Osteocyte (in vitro differentiated cells): Measurements from ENCODE around the gene NPR3. TPM values are rescaled to one million over a fixed set of nuclear protein-coding genes. Genes with fewer than 3 reads are reported as not detected.

Source experiments
- DNase-seq: peaks from one replicate; pipeline ENCODE4 v3.0.0; 2021; ENCODE audit warnings: mixed read lengths; ENCODE audit not compliant: unreplicated experiment; ENCODE audit errors: extremely low spot score
- H3K27ac Mint-ChIP-seq: one replicate; pipeline ENCODE4 v1.8.0; 2021; ENCODE audit warnings: mild to moderate bottlenecking, mixed read lengths; ENCODE audit not compliant: unreplicated experiment
- H3K27me3 Mint-ChIP-seq: one replicate; pipeline ENCODE4 v1.8.0; 2021; ENCODE audit warnings: mixed read lengths; ENCODE audit not compliant: unreplicated experiment
- H3K36me3 Mint-ChIP-seq: one replicate; pipeline ENCODE4 v1.8.0; 2021; ENCODE audit warnings: mixed read lengths; ENCODE audit not compliant: unreplicated experiment
- H3K4me1 Mint-ChIP-seq: one replicate; pipeline ENCODE4 v1.8.0; 2021; ENCODE audit warnings: mixed read lengths; ENCODE audit not compliant: unreplicated experiment
- H3K4me3 Mint-ChIP-seq: one replicate; pipeline ENCODE4 v1.8.0; 2021; ENCODE audit warnings: mild to moderate bottlenecking, moderate library complexity, mixed read lengths; ENCODE audit not compliant: unreplicated experiment
- H3K9me3 Mint-ChIP-seq: one replicate; pipeline ENCODE4 v1.8.0; 2021; ENCODE audit warnings: mixed read lengths; ENCODE audit not compliant: unreplicated experiment
- CTCF ChIP-seq: fragments of 200-600 bp; sonication (generic); IDR thresholded peaks from 2 replicates; pipeline ENCODE4 v1.5.0; 2021; ENCODE audit warnings: antibody characterized with exemption, mild to moderate bottlenecking, moderate library complexity
- long read RNA-seq: library from polyadenylated mRNA; unstranded; transcript quantifications from one replicate; pipeline ENCODE4 v2.0.0, GENCODE V29; 2021
- total RNA-seq: library from RNA; stranded (reverse); gene quantifications from 2 replicates; pipeline ENCODE4 v1.2.1, GENCODE V29; 2021

Gene NPR3
- total RNA-seq: 92.2 and 97.4 TPM in 2 replicates
- long read RNA-seq, full-length matches to known transcripts: 115 of 172 reads
- long read RNA-seq, partial matches to known transcripts: 6 of 172 reads
- long read RNA-seq, other reads (novel, unspliced or antisense): 51 of 172 reads

DNA sequence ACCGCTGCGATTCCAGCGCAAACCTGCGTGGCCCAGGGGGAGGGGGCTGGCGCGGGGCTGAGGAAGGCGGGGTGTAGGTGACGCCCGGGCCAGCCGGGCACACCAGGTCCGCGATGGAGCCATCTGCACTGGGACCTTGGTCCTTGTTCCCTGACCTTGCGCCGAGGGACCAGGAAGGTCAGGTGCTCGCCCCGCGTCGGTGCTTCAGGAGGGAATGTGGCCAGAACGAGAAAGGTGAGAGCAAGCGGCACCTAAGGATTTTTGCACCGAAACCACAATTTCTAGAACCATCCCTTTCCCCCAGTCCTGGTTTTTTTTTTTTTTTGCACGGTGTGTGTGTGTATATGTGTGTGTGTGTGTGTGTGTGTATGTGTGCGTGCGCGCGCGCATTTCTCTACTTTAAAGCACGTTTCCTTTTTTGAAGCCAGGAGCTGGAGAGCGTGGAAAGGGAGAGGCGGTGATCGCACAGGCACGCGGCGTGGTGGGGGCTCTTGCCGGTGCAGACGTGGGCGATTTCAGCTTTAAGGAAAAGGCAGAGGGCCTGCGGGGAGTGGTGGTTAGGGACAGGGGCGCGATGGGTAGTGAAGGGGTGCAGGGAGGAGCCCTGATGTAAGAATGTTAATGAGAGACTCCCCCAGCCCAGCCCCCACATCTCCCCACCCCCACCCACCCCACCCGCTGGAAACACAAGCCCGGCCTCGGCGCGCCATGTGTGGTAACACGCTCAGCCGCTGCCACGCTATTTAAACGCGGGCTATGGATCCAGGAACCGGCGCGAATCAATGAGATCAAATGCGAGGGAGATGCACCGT, at the start of gene NPR3:
NPR3 (plus strand) TSS at position 772 of the 812 bp plus-strand sequence. CDS start 456 bp downstream, outside the sequence.
- H3K27me3 Mint-ChIP-seq: no peaks in the 10 kb centered on the region
- H3K36me3 Mint-ChIP-seq: peaks cover under 1% of the 10 kb centered on the region
- no peak for DNase-seq
- peak within 1 kb of the TSS; percentile 98 for H3K27ac Mint-ChIP-seq
- peak within 1 kb of the TSS; percentile 83 for H3K4me3 Mint-ChIP-seq
- H3K9me3 Mint-ChIP-seq: no peaks in the 10 kb centered on the region
- no peak for TF ChIP-seq CTCF
- peaks cover 43% of the 10 kb centered on the region for H3K4me1 Mint-ChIP-seq

GRCh38 chr5:32664523-32664922, 46.6 kb upstream of the NPR3 start:
- H3K4me1 Mint-ChIP-seq: no peaks in the 10 kb centered on the region
- H3K4me3 Mint-ChIP-seq: no peak overlapping the region
- H3K9me3 Mint-ChIP-seq: peaks cover 3% of the 10 kb centered on the region
- H3K36me3 Mint-ChIP-seq: no peaks in the 10 kb centered on the region
- no peak for TF ChIP-seq CTCF
- no peak overlapping the region for H3K27ac Mint-ChIP-seq
- no peak for DNase-seq
- H3K27me3 Mint-ChIP-seq: no peaks in the 10 kb centered on the region

DNA sequence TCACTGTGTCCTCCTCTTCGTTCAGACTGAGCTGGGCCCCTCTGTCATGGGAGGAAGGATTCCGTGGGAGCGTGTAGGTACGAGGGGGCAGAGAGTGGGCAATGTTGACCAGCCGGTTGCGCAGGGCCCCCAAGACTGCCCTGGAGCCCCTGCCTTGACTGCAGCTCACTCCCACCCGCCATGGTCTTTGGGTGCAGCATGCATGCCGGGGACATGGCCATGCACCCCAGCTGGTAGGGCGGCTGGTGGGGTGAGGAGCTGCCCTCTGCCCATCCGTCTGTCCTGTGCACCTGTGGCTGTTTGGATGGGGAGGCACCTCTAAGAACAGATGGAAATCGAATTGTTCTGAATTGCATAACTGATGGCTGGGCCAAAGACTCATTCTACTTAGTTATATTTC, 42.6 kb upstream of the NPR3 start:
- no peak overlapping the region for H3K27ac Mint-ChIP-seq
- no peaks in the 10 kb centered on the region for H3K27me3 Mint-ChIP-seq
- peaks cover 18% of the 10 kb centered on the region for H3K9me3 Mint-ChIP-seq
- no peak for TF ChIP-seq CTCF
- no peak for DNase-seq
- peaks cover 6% of the 10 kb centered on the region for H3K36me3 Mint-ChIP-seq
- H3K4me3 Mint-ChIP-seq: no peak overlapping the region
- no peaks in the 10 kb centered on the region for H3K4me1 Mint-ChIP-seq

GRCh38 chr5:32673272-32673671, 37.8 kb upstream of the NPR3 start:
- no peak for DNase-seq
- TF ChIP-seq CTCF: no peak
- peaks cover 24% of the 10 kb centered on the region for H3K9me3 Mint-ChIP-seq
- no peaks in the 10 kb centered on the region for H3K27me3 Mint-ChIP-seq
- H3K4me1 Mint-ChIP-seq: no peaks in the 10 kb centered on the region
- H3K4me3 Mint-ChIP-seq: no peak overlapping the region
- peaks cover 6% of the 10 kb centered on the region for H3K36me3 Mint-ChIP-seq
- no peak overlapping the region for H3K27ac Mint-ChIP-seq

- H3K27me3 Mint-ChIP-seq: no peaks in the 10 kb centered on the region
- no peak for TF ChIP-seq CTCF
- peaks cover 2% of the 10 kb centered on the region for H3K4me1 Mint-ChIP-seq
- H3K27ac Mint-ChIP-seq: no peak overlapping the region
- H3K9me3 Mint-ChIP-seq: peaks cover 7% of the 10 kb centered on the region
- DNase-seq: no peak
- no peak overlapping the region for H3K4me3 Mint-ChIP-seq
- peaks cover 2% of the 10 kb centered on the region for H3K36me3 Mint-ChIP-seq
These were observed 34.1 kb upstream of the NPR3 start for GRCh38 chr5:32677023-32677422.
